ENCODE data around the gene CRHR2. TPM values are rescaled to one million over a fixed set of nuclear protein-coding genes. Genes with fewer than 3 reads are reported as not detected.

Gene CRHR2
- total and polyA plus RNA-seq, 2 of the 13 experiments (the other 11 are each of a cell fraction or from before 2014, with no cell fraction given), result not detected

- TF ChIP-seq SNRNP70 (IDR thresholded peaks at IDR 0.05; ENCODE audit: low read depth, low read length), result no peak
- TF ChIP-seq ZNF761 (CRISPR knock-in tag; conservative IDR thresholded peaks at IDR 0.05), result no peak
- no peak for TF ChIP-seq RARG (CRISPR knock-in tag; IDR thresholded peaks at IDR 0.05; ENCODE audit: low read depth)
- TF ChIP-seq JDP2 (CRISPR knock-in tag; IDR thresholded peaks at IDR 0.05; ENCODE audit: borderline replicate concordance), result no peak; the same call in 1 of the 2 replicates
- TF ChIP-seq FLYWCH1 (CRISPR knock-in tag; IDR thresholded peaks at IDR 0.05), result no peak
- peak; percentile 81; the same call in 1 of the 2 replicates for TF ChIP-seq XBP1 (CRISPR knock-in tag; IDR thresholded peaks at IDR 0.05)
- no peak for TF ChIP-seq HIVEP1 (CRISPR knock-in tag; IDR thresholded peaks at IDR 0.05)
- TF ChIP-seq ZFP82 (CRISPR knock-in tag; IDR thresholded peaks at IDR 0.05; ENCODE audit: borderline replicate concordance), result 0 out of 2 replicates have a peak, but pooled peaks have one; percentile 59
- no peak for TF ChIP-seq YY1 (IDR thresholded peaks at IDR 0.05; ENCODE audit: insufficient read depth, insufficient replicate concordance, low read depth, low read length)
- no peak for TF ChIP-seq YEATS4 (CRISPR knock-in tag; IDR thresholded peaks at IDR 0.05; ENCODE audit: borderline replicate concordance)
- no peak for TF ChIP-seq ESRRA (CRISPR knock-in tag; IDR thresholded peaks at IDR 0.05; ENCODE audit: low read depth)
- TF ChIP-seq ZNF205 (CRISPR knock-in tag; IDR thresholded peaks at IDR 0.05), result peak; percentile 93
- TF ChIP-seq, protein P1, sequence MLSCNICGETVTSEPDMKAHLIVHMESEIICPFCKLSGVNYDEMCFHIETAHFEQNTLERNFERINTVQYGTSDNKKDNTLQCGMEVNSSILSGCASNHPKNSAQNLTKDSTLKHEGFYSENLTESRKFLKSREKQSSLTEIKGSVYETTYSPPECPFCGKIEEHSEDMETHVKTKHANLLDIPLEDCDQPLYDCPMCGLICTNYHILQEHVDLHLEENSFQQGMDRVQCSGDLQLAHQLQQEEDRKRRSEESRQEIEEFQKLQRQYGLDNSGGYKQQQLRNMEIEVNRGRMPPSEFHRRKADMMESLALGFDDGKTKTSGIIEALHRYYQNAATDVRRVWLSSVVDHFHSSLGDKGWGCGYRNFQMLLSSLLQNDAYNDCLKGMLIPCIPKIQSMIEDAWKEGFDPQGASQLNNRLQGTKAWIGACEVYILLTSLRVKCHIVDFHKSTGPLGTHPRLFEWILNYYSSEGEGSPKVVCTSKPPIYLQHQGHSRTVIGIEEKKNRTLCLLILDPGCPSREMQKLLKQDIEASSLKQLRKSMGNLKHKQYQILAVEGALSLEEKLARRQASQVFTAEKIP (CRISPR knock-in tag; IDR thresholded peaks at IDR 0.05; ENCODE audit: borderline replicate concordance), result no peak
- TF ChIP-seq KMT2A (CRISPR knock-in tag; IDR thresholded peaks at IDR 0.05), result peak; percentile 55; the same call in 1 of the 2 replicates
- TF ChIP-seq PLRG1 (conservative IDR thresholded peaks at IDR 0.05), result no peak
- no peak for TF ChIP-seq PTBP1 (IDR thresholded peaks at IDR 0.05; ENCODE audit: low read depth, low read length, poor library complexity, severe bottlenecking)
- TF ChIP-seq SMAD9 (CRISPR knock-in tag; IDR thresholded peaks at IDR 0.05), result 0 out of 2 replicates have a peak, but pooled peaks have one; percentile 74
- no peak for TF ChIP-seq ZNF512 (CRISPR knock-in tag; IDR thresholded peaks at IDR 0.05)
- TF ChIP-seq KLF9 (CRISPR knock-in tag; IDR thresholded peaks at IDR 0.05; ENCODE audit: low read depth), result peak; percentile 79; the same call in 1 of the 2 replicates
- TF ChIP-seq HDAC6 (IDR thresholded peaks at IDR 0.05; ENCODE audit: low read depth, low read length), result no peak
- TF ChIP-seq PBX2 (CRISPR knock-in tag; IDR thresholded peaks at IDR 0.05), result no peak
- no peak for TF ChIP-seq SRSF9 (IDR thresholded peaks at IDR 0.05; ENCODE audit: borderline replicate concordance, insufficient read depth, low read depth, low read length, poor library complexity, severe bottlenecking)
- TF ChIP-seq ZNF431 (CRISPR knock-in tag; IDR thresholded peaks at IDR 0.05; ENCODE audit: borderline replicate concordance, low read depth), result peak; percentile 96
- TF ChIP-seq ZNF33B (CRISPR knock-in tag; IDR thresholded peaks at IDR 0.05), result no peak
- TF ChIP-seq PBX3 (CRISPR knock-in tag; IDR thresholded peaks at IDR 0.05; ENCODE audit: borderline replicate concordance), result peak; percentile 62; the same call in 1 of the 2 replicates
- no peak for TF ChIP-seq ZNF678 (CRISPR knock-in tag; IDR thresholded peaks at IDR 0.05)
Measured at GRCh38 chr7:30671793-30672465, 10.3 kb downstream of the CRHR2 start (continued).
